HTR-8/SVneo (cell line): ENCODE measurements around the gene ABCF3.

Source experiments
- DNase-seq: peaks from one replicate; pipeline ENCODE4 v3.0.0; 2011; ENCODE audit warnings: low spot score, mixed read lengths; ENCODE audit not compliant: insufficient read length
- FAIRE-seq: peaks from 2 replicates; lab custom pipeline; 2011; peaks lifted over from hg19 to GRCh38; lab: Jason Lieb, UNC

Gene ABCF3

GRCh38 chr3:184229394-184230080, 43.5 kb downstream of the ABCF3 start, which contains the start of gene VWA5B2:
TSS of gene VWA5B2 (plus strand) at chr3:184229585. CDS start at chr3:184230529, 944 bp downstream.
- FAIRE-seq (peak; percentile 79), DNase-seq (peak; percentile 80)

- FAIRE-seq (no peak), DNase-seq (no peak)
These were observed 44.1 kb downstream of the ABCF3 start for GRCh38 chr3:184230081-184230602.

GRCh38 chr3:184230603-184231528, 44.9 kb downstream of the ABCF3 start:
- DNase-seq (no peak), FAIRE-seq (no peak)

GRCh38 chr3:184231671-184232070, 45.7 kb downstream of the ABCF3 start:
- no peak for DNase-seq
- FAIRE-seq: no peak

- DNase-seq (no peak), FAIRE-seq (no peak)
These were observed 47.3 kb downstream of the ABCF3 start for GRCh38 chr3:184233127-184233843.

GRCh38 chr3:184234224-184234623, 48.2 kb downstream of the ABCF3 start:
- FAIRE-seq (peak; percentile 33), DNase-seq (peak; percentile 89)

GRCh38 chr3:184234671-184235380, 48.8 kb downstream of the ABCF3 start:
- no peak for DNase-seq
- no peak for FAIRE-seq

- FAIRE-seq (no peak), DNase-seq (no peak)
These were observed 49.5 kb downstream of the ABCF3 start for GRCh38 chr3:184235381-184236032.

GRCh38 chr3:184236033-184236410, 50.0 kb downstream of the ABCF3 start:
- FAIRE-seq (no peak), DNase-seq (no peak)

GRCh38 chr3:184236636-184237035, 50.6 kb downstream of the ABCF3 start:
- FAIRE-seq (no peak), DNase-seq (no peak)

GRCh38 chr3:184237211-184237610, 51.2 kb downstream of the ABCF3 start:
- FAIRE-seq (no peak), DNase-seq (no peak)

GRCh38 chr3:184237807-184238206, 51.8 kb downstream of the ABCF3 start:
- FAIRE-seq (no peak), DNase-seq (no peak)

GRCh38 chr3:184238246-184238818, 52.3 kb downstream of the ABCF3 start:
- no peak for DNase-seq
- FAIRE-seq: no peak

GRCh38 chr3:184239221-184239620, 53.2 kb downstream of the ABCF3 start:
- DNase-seq: no peak
- no peak for FAIRE-seq

GRCh38 chr3:184239708-184240107, 53.7 kb downstream of the ABCF3 start:
- no peak for FAIRE-seq
- DNase-seq: no peak

- DNase-seq (no peak), FAIRE-seq (no peak)
These were observed 54.6 kb downstream of the ABCF3 start for GRCh38 chr3:184240384-184241140.

- no peak for FAIRE-seq
These were observed 55.1 kb downstream of the ABCF3 start for GRCh38 chr3:184241141-184241446.

More at GRCh38 chr3:184241141-184241446, 55.1 kb downstream of the ABCF3 start:
- DNase-seq: no peak
